NOMO-1 treated with DMSO at 0.1 percent for 48 hours (cell line): ENCODE measurements around the gene PLPP3.
"Not testable (repeated sequence)": the region's sequence is repeated elsewhere in the genome, so short reads cannot be mapped to it uniquely, and the experiment has no call there.

Experiments
- DNase-seq: peaks from one replicate; lab custom pipeline; 2025; ENCODE audit not compliant: unreplicated experiment; lab: John Stamatoyannopoulos, UW

The PLPP3 gene

DNA sequence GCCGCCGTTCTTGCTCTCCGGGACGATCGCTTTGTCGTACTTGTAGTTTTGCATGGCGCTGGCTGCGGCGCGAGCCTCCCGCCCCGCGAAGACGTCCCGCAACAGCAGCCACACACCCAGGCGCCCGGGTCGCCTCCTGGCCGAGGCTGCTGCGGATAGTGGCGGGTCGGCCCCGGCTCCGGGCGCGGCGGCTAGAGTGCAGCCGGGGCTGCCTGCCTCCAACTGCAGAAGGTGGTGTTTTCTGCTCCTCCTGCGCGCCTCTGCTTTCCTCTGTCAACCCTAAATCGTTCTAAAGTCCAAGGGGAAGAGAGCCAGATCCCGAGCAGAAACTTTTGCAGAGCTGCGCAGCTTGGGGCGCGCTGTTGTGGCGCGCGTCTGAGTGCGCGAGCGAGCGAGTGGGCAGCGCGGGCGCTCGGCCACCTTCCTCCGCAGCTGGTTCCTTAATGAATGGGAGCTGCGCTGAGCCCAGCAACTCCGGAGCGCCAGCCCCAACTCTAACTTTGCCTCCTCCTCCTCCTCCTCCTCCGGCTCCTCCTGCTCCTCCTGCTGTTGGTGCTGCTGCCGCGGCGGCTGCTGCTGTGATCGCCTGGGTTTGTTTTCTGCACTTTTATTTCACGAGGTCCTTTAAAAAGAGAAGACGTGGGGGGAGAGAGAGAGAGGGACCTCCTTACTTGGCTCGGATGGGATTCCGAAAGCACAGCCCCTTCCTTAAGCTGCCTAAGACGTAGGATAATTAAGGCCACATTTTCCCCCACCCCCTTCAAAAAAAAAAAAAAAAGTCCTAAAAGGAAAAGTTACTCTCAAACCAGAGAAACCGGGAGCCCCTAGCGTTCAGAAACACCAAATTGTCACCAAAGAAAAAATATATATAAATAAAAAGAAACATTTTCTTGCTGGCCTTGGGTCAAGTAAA lies at the start of gene PLPP3:
Gene PLPP3, minus strand, starts transcription at position 601 of the 913 bp plus-strand sequence. Its CDS starts 547 bp downstream, at position 54.
- peak; percentile 74 for DNase-seq

DNA sequence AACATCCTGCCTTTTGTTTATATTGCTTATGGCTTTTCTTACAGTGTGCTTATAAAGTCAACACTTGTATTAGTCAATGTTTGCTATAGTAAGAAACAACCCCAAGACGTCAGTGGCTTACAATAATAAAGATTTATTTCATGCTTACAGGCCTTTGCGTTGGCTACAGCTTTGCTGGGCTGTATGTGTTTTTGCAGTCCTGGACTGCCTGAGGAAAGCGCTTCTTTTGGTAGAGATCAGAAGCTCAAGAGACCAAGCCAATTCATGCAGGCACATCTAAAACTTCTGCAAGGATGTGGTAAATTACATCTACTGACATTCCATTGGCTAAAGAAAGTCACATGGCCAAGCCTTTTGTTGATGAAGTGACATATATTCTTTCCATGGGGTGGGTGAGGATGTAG lies 48.3 kb upstream of the PLPP3 start:
- DNase-seq, result no peak

DNA sequence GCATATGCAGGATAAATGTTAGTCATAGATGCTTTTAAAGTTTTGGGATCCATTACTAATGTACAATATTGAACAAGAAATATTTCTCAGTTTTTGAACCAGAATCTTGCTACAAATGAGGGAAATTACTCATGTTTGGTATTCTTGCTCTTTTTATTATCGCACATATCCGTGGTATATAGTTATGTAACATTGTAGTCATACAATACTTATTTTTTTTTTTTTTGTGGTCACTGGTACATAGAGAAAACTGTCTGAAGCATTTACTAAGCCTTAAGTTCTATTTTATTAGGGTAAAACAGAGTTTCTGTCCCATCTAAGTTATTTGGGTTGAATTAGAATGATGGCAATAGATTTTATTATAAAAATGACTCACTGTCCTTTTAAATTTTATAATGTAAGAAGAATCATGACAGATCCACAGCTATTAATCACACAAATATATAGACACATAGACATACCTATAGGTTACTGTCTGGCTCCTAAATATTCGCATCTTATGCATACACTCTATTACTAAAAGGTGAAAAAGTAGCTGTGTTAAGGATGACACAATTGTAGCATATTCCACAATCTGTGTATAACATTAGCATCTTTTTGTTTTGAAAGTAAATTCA lies 47.8 kb upstream of the PLPP3 start:
- no peak for DNase-seq

DNA sequence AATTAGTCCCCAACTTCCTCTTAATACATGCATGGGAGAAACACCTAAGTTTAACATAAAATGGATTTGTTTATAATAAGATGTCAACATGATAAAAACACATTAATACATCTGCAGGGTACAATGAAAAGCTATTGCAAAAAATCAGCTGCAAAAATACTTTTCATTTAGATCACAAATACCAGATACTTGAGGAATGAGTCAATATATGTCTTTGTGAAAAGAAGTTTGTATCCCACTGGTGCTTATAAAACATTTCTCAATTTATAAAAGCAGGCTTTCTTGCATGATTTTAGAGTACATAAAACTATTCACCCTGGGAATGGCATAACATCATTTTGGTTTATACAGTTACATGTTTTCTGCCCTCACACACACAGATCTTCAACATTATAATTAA lies 47.2 kb upstream of the PLPP3 start:
- no peak for DNase-seq

DNA sequence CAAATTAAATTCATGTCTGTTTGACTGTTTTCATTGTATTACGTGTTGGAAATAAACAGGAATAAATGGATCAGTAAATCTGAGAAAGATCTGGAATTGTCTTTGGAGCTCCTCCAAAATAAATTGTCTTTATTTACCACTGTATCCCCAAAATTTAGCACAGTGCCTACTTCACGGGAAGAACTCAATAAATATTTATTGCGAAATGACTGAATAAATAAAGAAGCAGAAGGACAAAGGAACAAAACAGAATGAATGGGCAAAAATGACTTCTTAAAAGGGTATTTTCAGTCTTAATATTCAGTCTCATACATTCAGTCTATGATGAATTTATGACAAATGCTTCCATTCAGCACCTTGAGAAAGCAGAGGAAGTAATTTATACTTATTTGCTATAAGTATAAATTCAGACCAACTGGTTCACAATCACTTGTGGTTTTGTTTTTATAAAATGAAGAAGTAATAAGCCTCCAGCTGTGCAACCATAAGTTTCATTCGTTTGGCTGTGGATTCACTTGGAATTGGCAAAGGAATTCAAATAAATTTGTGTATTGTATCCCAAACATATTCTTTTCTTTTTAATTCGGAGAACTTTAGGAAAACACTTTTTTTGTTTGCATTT lies 46.6 kb upstream of the PLPP3 start:
- DNase-seq, result no peak

DNA sequence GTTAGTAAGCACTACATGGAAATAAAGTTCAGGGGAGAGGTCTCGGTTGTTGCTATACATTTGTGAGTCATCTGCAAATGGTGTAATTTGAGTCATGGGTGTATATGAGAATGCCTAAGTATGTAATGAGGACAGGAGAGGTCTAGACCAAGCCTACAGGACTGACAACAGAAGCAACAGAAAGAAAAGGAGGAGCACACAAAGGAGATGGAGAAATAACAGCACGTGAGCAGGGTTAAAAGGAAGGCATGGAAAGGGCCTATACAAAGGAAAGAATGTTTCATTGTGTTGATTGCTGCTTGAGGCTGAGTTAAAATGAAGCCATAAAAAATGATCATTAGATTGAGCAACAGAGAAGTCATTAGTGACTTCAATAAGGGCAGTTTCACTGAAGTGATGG lies 37.8 kb upstream of the PLPP3 start:
- no peak for DNase-seq

DNA sequence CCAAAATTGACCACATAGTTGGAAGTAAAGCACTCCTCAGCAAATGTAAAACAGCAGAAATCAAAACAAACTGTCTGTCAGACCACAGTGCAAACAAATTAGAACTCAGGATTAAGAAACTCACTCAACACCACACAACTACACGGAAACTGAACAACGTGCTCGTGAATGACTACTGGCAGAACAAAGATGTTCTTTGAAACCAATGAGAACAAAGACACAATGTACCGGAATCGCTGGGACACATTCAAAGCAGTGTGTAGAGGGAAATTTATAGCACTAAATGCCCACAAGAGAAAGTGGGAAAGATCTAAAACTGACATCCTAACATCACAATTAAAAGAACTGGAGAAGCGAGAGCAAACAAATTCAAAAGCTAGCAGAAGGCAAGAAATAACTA lies 31.4 kb upstream of the PLPP3 start:
- DNase-seq, result not testable (repeated sequence)

DNA sequence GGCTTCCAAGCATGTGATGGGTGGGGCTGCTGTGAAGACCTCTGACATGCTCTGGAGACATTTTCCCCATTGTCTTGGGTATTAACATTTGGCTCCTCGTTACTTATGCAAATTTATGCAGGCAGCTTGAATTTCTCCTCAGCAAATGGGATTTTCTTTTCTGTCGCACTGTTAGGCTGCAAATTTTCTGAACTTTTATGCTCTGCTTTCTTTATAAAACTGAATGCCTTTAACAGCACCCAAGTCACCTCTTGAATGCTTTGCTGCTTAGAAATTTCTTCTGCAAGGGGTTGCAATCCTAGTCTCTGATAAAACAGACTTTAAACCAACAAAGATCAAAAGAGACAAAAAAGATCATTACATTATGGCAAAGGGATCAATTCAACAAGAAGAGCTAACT lies 30.7 kb upstream of the PLPP3 start:
- DNase-seq, result not testable (repeated sequence)

DNA sequence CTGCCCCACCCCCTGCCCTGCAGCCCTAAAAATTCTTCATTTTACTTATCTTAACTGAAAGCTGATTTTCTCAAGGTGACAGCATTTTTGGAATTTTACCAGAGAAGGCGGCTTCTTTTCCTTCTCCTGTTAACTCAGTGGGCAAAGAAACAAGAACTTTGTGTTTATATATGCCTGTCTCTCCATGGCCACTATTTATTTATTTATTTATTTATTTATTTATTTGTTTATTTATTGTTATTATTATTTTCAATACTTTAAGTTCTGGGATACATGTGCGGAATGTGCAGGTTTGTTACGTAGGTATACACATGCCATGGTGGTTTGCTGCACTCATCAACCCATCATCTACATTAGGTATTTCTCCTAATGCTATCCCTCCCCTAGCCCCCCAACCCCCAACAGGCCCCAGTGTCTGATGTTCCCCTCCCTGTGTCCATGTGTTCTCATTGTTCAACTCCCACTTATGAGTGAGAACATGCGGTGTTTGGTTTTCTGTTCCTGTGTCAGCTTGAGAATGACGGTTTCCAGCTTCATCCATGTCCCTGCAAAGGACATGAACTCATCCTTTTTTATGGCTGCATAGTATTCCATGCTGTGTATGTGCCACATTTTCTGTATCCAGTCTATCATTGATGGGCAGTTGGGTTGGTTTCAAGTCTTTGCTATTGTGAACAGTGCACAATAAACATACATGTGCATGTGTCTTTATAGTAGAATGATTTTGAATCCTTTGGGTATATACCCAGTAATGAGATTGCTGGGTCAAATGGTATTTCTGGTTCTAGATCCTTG lies 16.2 kb upstream of the PLPP3 start:
- not testable (repeated sequence) for DNase-seq

DNA sequence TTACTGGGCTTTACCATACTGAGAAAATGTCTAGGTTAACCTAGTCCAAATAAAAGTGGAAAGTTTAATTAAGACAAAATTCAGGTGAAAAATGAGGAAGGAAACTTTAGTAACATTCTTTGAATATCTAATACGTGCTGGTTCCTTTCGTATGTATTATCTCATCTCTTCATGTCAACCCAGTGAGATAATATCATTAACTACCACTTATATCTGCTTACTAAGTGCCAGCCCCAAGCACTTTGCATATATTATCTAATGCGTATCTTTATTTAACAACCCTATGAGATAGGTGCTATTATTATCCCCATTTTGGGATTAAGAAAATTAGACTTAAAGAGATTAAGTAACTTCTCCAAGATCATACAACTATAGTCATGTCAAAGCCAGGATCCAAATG lies 12.5 kb upstream of the PLPP3 start:
- no peak for DNase-seq

DNA sequence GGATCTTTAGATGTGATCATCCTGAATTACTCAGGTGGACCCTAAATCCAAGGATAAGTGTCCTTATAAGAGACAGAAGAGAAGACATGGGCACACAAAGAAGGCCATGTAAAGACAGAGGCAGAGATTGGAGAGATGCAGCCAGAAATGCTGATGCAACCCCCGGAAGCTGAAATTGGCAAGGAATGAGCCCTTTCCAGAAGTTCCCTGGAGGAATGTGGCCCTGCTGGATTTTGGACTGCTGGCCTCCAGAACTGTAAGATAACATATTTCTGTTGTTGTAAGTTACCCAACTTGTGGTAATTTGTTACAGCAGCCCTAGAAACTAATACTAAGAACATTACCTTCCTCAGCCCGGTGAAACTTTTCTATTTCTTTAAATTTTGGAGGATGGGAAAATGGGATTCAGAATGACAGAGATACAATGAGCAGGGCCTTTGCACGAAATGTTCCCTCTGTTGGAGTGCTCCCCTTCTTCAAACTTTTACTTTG lies 11.2 kb upstream of the PLPP3 start:
- no peak for DNase-seq

DNA sequence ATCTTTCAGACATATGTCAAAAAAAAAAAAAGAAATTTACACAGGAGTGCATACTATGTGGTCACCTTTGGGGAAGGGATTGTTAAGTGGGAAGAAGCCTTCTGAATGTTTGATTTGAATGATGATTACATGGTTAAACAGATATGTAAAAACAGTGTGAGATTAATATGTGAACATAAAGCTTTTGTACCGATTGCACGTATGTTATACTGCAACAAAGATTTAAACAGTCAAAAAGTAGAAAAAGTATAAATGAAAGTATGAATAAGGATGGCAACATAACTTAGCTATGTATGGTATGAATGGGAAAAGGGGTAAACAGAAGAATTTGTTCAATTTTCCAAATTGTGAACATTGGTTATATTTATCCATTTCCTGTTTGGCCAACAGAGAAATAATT lies 10.0 kb upstream of the PLPP3 start:
- DNase-seq, result no peak

DNA sequence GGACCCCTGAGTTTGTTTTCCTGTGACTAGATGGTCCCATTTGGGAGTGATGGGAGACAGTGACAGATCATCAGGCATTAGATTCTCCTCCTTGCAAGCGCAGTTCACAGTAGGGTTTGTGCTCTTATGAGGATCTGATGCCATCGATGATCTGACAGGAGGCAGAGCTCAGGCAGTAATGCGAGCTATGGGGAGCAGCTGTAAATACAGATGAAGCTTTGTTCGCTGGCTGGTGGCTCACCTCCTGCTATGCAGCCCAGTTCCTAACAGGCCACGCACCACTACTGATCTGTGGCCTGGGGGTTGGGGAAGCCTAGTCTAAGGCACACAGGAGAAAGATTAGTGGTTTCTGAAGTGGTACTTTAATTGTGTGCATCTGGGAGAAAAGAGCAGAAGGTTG lies 7.1 kb upstream of the PLPP3 start:
- no peak for DNase-seq

DNA sequence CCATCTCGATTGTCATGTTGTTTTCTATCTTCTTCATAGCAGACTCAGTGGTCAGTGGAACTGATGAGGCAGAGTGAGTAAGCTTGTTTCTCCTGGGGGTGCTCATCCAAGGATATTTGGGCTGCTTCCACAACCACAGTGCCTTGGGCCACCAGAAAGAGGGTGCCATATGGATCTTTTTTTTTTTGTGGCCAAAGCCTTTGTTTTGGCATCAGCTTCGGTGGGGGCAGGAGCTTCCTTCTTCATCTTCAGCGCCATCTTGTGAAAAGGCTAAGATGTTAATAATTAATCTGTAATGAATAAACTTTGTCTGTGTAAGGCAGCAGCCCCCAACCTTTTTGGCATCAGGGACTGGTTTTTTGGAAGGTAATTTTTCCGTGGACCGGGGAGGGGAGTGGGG lies 6.6 kb upstream of the PLPP3 start:
- DNase-seq, result no peak

DNA sequence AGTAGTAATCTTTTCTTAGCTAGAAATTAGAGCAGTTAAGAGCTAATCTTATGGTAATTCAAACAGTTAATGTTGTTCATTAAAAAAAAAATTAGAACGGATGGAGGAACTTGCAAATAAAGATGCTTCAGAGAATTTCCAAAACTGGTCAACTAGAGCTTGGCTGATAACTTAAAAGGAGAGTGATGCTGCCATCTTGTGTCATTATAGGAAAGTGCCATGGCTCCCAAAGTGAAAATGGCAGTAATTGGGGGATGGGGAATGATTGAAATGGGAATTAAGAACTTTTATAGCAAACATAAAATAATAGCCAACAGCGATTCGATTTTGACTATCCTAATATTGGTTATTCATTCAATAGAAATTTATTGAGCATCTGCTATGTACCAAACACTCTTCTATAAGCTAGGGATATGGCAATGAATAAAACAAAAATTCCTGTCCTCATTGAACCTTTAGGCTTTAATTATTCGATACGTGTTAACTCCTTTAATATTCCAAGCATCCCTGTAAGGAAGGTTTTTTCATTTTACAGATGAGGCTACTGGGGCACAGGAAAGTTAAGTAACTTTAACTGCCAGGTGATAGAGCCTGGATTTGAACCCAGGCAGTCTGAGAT lies 5.7 kb upstream of the PLPP3 start:
- peak; percentile 50 for DNase-seq

DNA sequence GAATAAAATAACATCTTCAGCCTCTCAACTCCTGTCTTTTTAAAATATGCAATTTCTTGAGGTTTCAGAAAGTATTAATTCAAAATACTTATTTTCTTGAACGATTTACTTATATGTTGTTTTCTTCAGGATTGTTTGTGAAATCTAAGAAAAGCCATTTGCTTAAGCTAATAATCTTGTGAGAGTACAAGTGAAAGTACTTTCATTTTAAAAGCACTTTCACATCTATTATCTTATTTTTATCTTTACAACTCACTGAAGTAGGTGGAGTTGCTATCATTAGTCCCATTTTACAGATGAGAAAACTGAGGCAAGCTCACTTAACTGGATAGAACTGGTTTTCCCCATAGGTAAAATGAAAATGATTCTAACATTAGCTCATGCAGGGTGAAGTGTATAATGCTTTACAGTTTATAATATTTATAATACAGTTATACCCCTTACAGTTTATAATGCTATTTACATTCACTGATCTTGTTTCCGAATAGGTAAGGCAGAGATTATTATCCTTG lies 4.7 kb upstream of the PLPP3 start:
- no peak for DNase-seq

DNA sequence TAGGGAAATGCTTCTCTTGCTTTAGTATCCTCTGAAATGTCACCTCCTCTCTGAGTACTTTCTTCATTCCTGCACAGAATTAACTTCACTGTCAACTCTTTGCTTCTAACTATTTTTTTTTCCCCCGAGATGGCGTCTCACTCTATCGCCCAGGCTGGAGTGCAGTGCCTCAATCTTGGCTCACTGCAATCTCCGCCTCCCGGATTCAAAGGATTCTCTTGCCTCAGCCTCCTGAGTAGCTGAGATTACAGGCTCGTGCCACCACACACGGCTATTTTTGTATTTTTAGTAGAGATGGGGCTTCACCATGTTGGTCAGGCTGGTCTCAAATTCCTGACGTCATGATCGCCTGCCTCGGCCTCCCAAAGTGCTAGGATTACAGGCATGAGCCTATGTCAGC lies 1.4 kb upstream of the PLPP3 start:
- no peak for DNase-seq

DNA sequence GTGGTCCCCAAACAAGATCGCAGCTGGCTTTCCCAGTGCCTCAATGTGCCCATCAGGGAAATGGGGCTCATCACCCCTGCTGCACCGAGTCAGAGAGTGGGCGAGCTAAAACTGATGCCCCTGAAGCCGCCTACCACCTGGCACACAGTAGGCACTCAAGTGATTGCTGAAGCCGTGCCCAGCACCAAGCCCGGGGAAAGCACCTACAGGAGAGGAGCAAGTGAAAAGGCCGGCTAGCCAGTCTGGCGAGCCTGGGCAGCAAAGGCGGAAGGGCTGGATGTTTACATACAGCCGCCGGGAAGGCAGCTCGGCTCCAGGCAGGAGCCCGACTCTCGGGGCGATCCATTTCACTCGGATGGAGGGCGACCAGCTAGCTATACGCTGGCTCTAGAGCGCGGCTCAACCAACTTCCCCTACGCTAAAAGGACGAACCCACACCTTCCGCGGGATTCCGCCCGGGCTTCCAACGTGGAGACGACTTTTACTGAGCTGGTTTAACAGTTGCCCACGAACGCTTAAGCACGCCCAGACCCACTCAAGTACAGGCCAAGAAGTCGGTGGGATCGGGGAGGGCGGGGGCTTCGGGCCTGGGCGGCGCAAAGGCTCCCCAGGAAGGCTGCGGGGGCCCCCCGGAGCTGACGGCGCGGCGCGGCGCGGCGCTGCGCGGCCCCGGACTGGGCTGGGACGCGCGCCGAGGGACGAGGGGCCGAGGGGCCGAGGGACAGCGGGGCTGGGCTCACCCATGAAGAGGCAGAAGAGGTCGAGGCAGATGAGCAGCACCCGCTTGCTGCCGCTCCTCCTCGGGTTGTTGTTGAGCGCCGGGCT lies 1.0 kb downstream of the PLPP3 start:
- DNase-seq, result peak; percentile 23

DNA sequence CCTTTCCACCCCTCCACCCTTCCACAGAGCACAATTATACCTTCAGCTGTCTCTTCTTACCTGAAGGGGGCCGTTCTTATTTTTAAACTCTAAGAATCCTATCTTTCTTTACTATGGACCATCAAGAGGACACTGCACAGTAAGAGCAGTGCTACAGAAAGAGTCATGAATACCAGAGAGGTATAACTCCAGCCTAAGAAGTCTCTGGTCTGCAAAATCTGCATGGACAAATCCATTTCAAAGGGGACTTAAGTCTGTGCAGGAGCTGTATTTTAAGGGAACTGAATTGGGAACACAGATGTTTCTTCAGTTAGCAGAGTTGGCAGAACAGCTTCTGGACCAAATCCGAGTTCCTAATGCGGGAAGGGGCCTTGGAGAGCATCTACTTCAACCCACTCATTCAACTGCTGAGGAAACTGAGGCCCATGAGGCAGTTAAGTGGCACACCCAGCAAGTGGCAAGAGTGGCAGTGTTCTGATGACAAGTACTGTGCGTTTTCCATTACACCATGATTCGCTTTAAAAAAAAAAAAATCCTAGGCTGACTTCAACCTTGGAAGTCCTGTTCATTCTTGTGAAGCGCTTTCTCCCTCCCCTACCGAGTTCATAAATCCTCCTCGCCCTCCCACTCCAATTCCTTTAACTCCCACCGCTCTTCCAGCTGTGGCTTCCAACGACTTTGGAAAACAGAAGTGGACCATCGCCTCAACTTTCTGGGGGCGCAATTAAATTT lies 1.8 kb downstream of the PLPP3 start:
- DNase-seq, result peak; percentile 23
